Neuronal stem cell (in vitro differentiated cells): ENCODE measurements around the gene KSR2.
"Not testable (repeated sequence)": the region's sequence is repeated elsewhere in the genome, so short reads cannot be mapped to it uniquely, and the experiment has no call there.

Source experiments
- DNase-seq: peaks from one replicate; pipeline ENCODE4 v3.0.0-alpha.2; 2013; ENCODE audit warnings: low spot score
- H2AFZ ChIP-seq: one replicate; pipeline ENCODE4 v1.6.1; 2013; ENCODE audit warnings: mild to moderate bottlenecking, low read length, inconsistent platforms
- H2AK5ac ChIP-seq: 2 replicates; pipeline ENCODE4 v1.6.1; 2013; ENCODE audit warnings: low read depth, mild to moderate bottlenecking, inconsistent platforms, low read length, moderate library complexity, mixed read lengths
- H2BK120ac ChIP-seq: 2 replicates; pipeline ENCODE4 v1.6.1; 2013; ENCODE audit warnings: low read depth, mild to moderate bottlenecking, inconsistent platforms, low read length, moderate library complexity, mixed read lengths
- H2BK12ac ChIP-seq: one replicate; pipeline ENCODE4 v1.6.1; 2013; ENCODE audit warnings: low read length, inconsistent platforms
- H2BK15ac ChIP-seq: 2 replicates; pipeline ENCODE4 v1.6.1; 2013; ENCODE audit warnings: mild to moderate bottlenecking, low read length, inconsistent platforms, mixed read lengths
- H2BK5ac ChIP-seq: one replicate; pipeline ENCODE4 v1.6.1; 2013; ENCODE audit warnings: inconsistent platforms, mild to moderate bottlenecking, low read length, moderate library complexity
- H3K14ac ChIP-seq: one replicate; pipeline ENCODE4 v1.6.1; 2013; ENCODE audit warnings: low read length, inconsistent platforms
- H3K18ac ChIP-seq: 2 replicates; pipeline ENCODE4 v1.6.1; 2013; ENCODE audit warnings: low read length, inconsistent platforms
- H3K23ac ChIP-seq: 2 replicates; pipeline ENCODE4 v1.6.1; 2013; ENCODE audit warnings: low read depth, mild to moderate bottlenecking, mixed read lengths, low read length, inconsistent platforms; ENCODE audit not compliant: poor library complexity
- H3K27ac ChIP-seq: replicated peaks from 3 replicates; pipeline ENCODE4 v1.5.1; 2013; ENCODE audit warnings: low read length, inconsistent platforms
- H3K27me3 ChIP-seq, 3 experiments: 2 replicates each; pipeline ENCODE4 v1.6.1; 2013; ENCODE audit warnings: low read length in 3 of 3, mild to moderate bottlenecking in 2 of 3, inconsistent platforms in 1 of 3, low read depth in 1 of 3, mixed read lengths in 1 of 3, moderate library complexity in 1 of 3; ENCODE audit not compliant: control insufficient read depth in 3 of 3, insufficient read depth in 3 of 3
- H3K36me3 ChIP-seq, 2 donors: replicated peaks in 1 of 2; 2 replicates each; pipeline ENCODE4 v1.6.1; 2013; ENCODE audit warnings: low read length in 2 of 2; ENCODE audit not compliant: control insufficient read depth in 2 of 2, insufficient read depth in 2 of 2
- H3K4ac ChIP-seq: 2 replicates; pipeline ENCODE4 v1.6.1; 2013; ENCODE audit warnings: inconsistent platforms, mild to moderate bottlenecking, low read length, moderate library complexity
- H3K4me1 ChIP-seq, 2 donors: 1 replicate in 1 of 2; 2 replicates in 1 of 2; pipeline ENCODE4 v1.6.1; 2013; ENCODE audit warnings: low read length in 2 of 2, low read depth in 1 of 2; ENCODE audit not compliant: control insufficient read depth in 2 of 2, insufficient read depth in 1 of 2
- H3K4me2 ChIP-seq: one replicate; pipeline ENCODE4 v1.6.1; 2013; ENCODE audit warnings: mild to moderate bottlenecking, low read length, inconsistent platforms; ENCODE audit not compliant: insufficient read depth, poor library complexity, severe bottlenecking
- H3K4me3 ChIP-seq, 2 donors: 2 replicates each; pipeline ENCODE4 v1.5.1; 2013; ENCODE audit warnings: low read length in 2 of 2, mild to moderate bottlenecking in 2 of 2, inconsistent platforms in 1 of 2, moderate library complexity in 1 of 2
- H3K79me1 ChIP-seq: one replicate; pipeline ENCODE4 v1.6.1; 2013; ENCODE audit warnings: low read depth, mild to moderate bottlenecking, inconsistent platforms, low read length, moderate library complexity
- H3K9ac ChIP-seq: one replicate; pipeline ENCODE4 v1.6.1; 2013; ENCODE audit warnings: mild to moderate bottlenecking, low read depth, low read length, inconsistent platforms; ENCODE audit not compliant: poor library complexity
- H3K9me3 ChIP-seq, 2 donors: replicated peaks in 1 of 2; 2 replicates each; pipeline versions ENCODE3 to v1.6.1; 2013; ENCODE audit warnings: low read length in 2 of 2, mild to moderate bottlenecking in 2 of 2, inconsistent platforms in 1 of 2, low read depth in 1 of 2, mixed read lengths in 1 of 2, moderate library complexity in 1 of 2; ENCODE audit not compliant: control insufficient read depth in 2 of 2, insufficient read depth in 1 of 2
- H4K8ac ChIP-seq: one replicate; pipeline ENCODE4 v1.6.1; 2013; ENCODE audit warnings: low read depth, mild to moderate bottlenecking, inconsistent platforms, low read length, moderate library complexity
- H4K91ac ChIP-seq: one replicate; pipeline ENCODE4 v1.6.1; 2013; ENCODE audit warnings: low read length, low read depth, mild to moderate bottlenecking, inconsistent platforms; ENCODE audit not compliant: poor library complexity
- WGBS, 2 donors: extraction: QIAGEN DNeasy Blood & Tissue Kit; methylation state at CpG; one replicate each; pipeline ENCODE4 v1.1.7; 2013; ENCODE audit warnings: missing lambda C conversion rate in 2 of 2, mixed read lengths in 1 of 2; ENCODE audit not compliant: insufficient read length in 2 of 2, insufficient replicate concordance in 1 of 2; ENCODE audit errors: extremely low coverage in 2 of 2; 5-methylcytosine and 5-hydroxymethylcytosine counted together

Gene KSR2

DNA sequence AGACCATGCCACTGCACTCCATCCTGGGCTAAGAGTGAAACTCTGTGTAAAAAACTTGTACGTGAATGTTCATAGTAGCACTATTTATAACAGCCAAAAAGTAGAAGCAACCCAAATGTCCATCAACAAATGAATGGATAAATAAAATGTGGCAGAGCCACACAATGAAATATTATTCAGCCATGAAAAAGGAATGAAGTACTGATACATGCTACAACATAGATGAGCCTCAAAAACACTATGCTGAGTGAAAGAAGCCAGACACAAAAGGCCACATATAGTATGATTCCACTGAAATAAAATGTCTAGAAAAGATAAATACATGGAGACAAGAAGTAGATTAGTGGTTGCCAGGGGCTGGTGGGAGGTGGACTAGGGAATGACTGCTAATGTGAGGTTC lies 72.8 kb downstream of the KSR2 start:
- Histone ChIP-seq H3K9me3 (no peaks in the 10 kb centered on the region), H2BK12ac (no peak overlapping the region), H2AK5ac (no peak overlapping the region), H3K4me2 (no peak overlapping the region), H3K79me1 (no peaks in the 10 kb centered on the region), H3K27me3 (no peaks in the 10 kb centered on the region), H3K27ac (no peak overlapping the region), H2BK5ac (no peak overlapping the region), H2BK15ac (no peak overlapping the region), H3K18ac (no peak overlapping the region), H4K8ac (no peak overlapping the region), H3K9ac (no peak overlapping the region), H3K23ac (no peak overlapping the region), H2BK120ac (no peak overlapping the region), H3K4me1 (no peaks in the 10 kb centered on the region), H3K4ac (no peak overlapping the region), H4K91ac (no peak overlapping the region), H3K14ac (no peak overlapping the region), H3K36me3 (no peaks in the 10 kb centered on the region), H3K4me3 (no peak overlapping the region), H2AFZ (no peak overlapping the region)
- no CpG with 5 or more reads among the region's 1 CpG for WGBS, 2 donors
- DNase-seq, result no peak

DNA sequence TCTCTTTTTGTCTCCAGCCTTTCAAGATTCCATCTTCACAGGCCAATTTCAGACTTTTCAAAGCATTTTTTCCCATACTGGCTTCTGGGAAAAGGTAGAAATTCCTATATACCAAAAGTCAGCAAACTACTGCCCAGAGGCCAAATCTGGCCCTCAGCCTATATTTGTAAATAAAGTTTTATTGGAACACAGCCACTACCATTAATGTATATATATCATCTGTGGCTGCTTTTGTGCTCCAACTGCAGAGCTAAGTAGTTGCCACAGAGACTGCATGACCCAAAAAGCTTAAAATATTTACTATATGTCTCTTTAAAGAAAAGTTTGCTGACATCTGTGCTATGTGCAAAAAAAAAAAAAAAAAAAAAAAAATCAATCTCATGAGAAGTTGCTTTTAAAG lies 76.3 kb downstream of the KSR2 start:
- Histone ChIP-seq H2AFZ (no peak overlapping the region), H3K23ac (no peak overlapping the region), H4K8ac (no peak overlapping the region), H3K4me1 (no peaks in the 10 kb centered on the region), H3K14ac (no peak overlapping the region), H4K91ac (no peak overlapping the region), H3K27me3 (no peaks in the 10 kb centered on the region), H3K9ac (no peak overlapping the region), H3K18ac (no peak overlapping the region), H3K4me3 (no peak overlapping the region), H3K4ac (no peak overlapping the region), H2BK120ac (no peak overlapping the region), H2BK12ac (no peak overlapping the region), H2BK5ac (no peak overlapping the region), H3K36me3 (no peaks in the 10 kb centered on the region), H3K4me2 (no peak overlapping the region), H3K9me3 (no peaks in the 10 kb centered on the region), H3K79me1 (no peaks in the 10 kb centered on the region), H3K27ac (no peak overlapping the region), H2AK5ac (no peak overlapping the region), H2BK15ac (no peak overlapping the region)
- no peak for DNase-seq

DNA sequence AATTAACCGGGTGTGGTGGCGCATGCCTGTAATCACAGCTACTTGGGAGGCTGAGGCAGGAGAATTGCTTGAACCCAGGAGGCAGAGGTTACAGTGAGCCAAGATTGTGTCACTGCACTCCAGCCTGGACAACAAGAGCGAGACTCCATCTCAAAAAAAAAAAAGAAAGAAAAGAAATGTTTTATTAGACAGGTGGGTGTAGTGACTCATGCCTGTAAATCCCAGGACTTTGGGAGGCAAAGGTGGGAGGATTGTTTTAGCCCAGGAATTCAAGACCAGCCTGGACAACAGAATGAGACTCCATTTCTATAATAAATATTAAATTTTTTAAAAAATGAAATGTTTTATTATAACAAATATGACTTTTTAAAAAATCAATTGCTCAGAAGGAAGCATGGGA lies 77.5 kb downstream of the KSR2 start:
- not testable (repeated sequence) for H3K4ac ChIP-seq, H3K18ac ChIP-seq, H3K14ac ChIP-seq, H3K27ac ChIP-seq, H3K36me3 ChIP-seq, H2BK120ac ChIP-seq, H2BK15ac ChIP-seq, H3K79me1 ChIP-seq, H3K9me3 ChIP-seq, H3K23ac ChIP-seq, H4K8ac ChIP-seq, H3K4me1 ChIP-seq, H3K4me2 ChIP-seq, H2BK12ac ChIP-seq, DNase-seq, H2BK5ac ChIP-seq, H3K9ac ChIP-seq, H3K4me3 ChIP-seq, H2AK5ac ChIP-seq, H4K91ac ChIP-seq, H2AFZ ChIP-seq, H3K27me3 ChIP-seq
- no CpG with 5 or more reads among the region's 3 CpGs for WGBS, 2 donors

DNA sequence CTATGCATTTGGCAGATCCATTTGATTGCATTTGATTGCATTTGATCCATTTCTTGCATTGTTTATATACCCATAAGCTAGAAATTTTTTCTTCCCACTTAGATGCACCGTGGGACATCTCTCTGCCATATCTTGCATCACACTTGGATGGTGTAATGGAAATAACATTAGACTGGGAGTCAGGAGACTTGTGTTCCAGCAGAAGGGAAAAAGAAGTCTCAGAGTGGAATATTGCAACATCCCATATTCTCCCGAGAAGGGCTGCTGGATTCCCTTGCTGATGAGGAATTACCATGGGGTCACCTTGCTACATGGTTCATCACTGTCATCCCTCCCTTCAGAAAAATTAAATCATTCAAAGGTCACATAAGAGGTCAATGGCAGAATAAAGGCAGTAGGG lies 78.1 kb downstream of the KSR2 start:
- no CpG with 5 or more reads among the region's 2 CpGs for WGBS, 2 donors
- Histone ChIP-seq H3K79me1 (no peaks in the 10 kb centered on the region), H4K8ac (no peak overlapping the region)

More for the DNA sequence above, 78.1 kb downstream of the KSR2 start:
- H3K4me2 ChIP-seq, result no peak overlapping the region
- no peak overlapping the region for H4K91ac ChIP-seq
- H3K27ac ChIP-seq, result no peak overlapping the region
- no peaks in the 10 kb centered on the region for H3K9me3 ChIP-seq
- no peak overlapping the region for H3K4me3 ChIP-seq
- H3K27me3 ChIP-seq, result no peaks in the 10 kb centered on the region
- no peak for DNase-seq
- no peak overlapping the region for H3K18ac ChIP-seq
- H2AFZ ChIP-seq, result no peak overlapping the region
- no peak overlapping the region for H3K14ac ChIP-seq
- H3K4ac ChIP-seq, result no peak overlapping the region
- no peak overlapping the region for H2AK5ac ChIP-seq
- no peaks in the 10 kb centered on the region for H3K36me3 ChIP-seq
- H2BK15ac ChIP-seq, result no peak overlapping the region
- H3K23ac ChIP-seq, result no peak overlapping the region
- no peak overlapping the region for H2BK120ac ChIP-seq
- no peak overlapping the region for H3K9ac ChIP-seq
- H3K4me1 ChIP-seq, result no peaks in the 10 kb centered on the region
- no peak overlapping the region for H2BK12ac ChIP-seq
- H2BK5ac ChIP-seq, result no peak overlapping the region
